Measurements from ENCODE around the gene ADRA2B.
A peak's percentile ranks its signal among the peaks of the same experiment; 100 is the strongest.
"Not testable (repeated sequence)": the region's sequence is repeated elsewhere in the genome, so short reads cannot be mapped to it uniquely, and the experiment has no call there.

ADRA2B gene

DNA sequence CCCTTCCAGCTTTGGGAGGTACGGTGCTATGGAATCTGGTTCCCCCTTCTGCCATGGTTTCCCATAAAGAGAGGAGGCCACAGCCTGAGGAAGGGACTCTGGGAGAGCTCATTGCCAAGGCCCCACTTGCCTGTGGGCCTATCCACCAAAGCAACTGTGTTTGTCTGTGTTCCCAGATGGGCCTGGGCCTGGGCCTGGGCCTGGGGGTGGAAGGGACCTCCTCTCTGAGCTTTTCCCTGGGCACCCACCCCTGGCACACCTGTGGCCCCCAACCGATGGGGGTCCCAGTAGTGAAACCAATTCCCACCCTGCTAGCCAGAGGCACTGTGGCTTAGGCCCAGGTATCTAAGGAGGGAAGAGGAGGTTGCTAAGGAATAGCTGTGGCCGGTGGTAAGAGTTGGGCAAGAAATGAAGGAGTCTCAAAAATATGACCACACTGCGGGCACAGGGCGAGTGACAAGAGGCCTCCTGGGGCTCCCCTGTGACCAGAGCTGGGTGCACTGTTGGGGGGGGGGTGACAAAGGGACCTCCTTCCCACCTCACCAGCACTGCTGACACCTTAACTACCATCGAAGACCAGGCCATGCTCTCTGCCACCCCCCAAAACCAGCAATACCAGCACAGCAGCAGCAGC is 33.8 kb upstream of the ADRA2B start:
- DNase-seq, result no peak

DNA sequence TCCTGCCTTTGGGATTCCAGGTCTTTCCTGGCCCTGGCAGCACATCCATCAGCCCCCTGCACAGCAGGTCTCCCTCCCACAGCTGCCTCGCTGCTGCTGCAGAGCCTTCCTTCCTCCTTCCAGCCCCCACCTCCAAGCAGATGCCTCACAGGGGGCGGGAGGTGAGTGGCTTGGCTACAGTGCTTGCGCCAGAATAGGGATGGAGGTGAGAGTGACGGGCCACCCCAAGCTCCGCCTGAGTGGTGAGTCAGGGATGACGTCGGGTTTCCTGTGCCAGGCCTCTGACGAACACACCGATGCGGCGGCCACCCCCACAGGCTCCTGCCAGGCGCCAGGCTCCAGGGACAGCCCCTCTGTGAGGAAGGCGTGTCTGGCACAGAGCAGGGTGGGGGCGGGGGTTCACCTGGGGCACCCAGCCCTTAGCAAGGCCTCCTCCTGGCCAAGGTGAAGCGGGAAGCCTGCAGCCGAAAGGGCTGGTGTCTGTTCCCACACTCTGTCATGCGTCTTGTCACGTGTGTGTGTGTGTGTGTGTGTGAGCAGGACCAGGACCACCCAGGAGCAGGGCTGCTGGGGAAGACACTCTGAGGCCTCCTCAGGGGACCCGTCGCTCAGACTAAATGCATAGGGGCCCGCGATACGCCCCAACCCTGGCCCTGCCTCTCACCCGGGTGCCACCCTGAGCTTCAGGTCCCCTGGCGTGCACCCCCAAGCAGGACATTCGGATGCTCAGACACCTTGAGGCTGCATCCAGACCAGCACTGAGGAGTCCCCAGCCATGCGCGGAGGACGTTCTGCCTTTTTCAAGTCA is 32.2 kb upstream of the ADRA2B start:
- DNase-seq, result peak; percentile 87 to 89

GRCh38 chr2:96147593-96148201 is 31.3 kb upstream of the ADRA2B start:
- peak in 1 of 2 donors; percentile 56 for DNase-seq

GRCh38 chr2:96146881-96147592 is 30.7 kb upstream of the ADRA2B start:
- no peak for DNase-seq

DNA sequence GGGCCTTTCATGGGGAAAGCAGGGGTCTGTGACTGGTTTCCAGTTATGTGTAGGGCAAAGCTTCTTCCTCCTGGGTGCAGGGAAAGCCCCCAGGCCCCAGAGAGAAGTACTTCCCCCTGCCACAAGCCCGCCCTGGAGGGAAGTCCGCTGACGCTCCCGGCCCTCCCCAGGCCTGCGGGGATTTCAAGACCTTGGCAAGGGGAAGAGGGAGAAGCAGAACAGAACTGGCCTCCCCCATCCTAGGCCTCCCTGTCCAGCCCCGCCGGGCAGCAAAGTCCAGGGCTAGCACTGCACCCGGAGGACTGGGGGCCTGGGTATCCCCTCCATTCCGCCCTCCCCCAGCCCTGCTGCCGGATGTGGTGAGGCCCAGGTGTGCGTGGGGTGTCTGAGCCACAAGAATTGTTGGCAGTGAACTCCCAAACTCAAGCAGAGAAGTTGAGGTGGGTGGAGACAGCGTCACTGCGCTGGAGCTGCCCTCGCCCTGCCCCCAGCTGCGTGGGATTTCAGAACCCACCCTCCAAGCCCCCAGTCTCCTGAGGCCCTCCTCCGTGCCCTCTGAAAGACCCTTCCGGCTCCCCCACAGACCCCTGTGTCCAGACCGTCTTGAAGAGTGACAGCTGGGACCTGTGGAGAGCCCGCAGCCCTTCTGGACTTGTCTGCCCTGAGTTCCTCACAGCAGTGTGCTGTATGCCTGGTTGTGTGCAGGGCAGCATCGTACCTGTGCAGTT is 29.9 kb upstream of the ADRA2B start:
- peak; percentile 93 to 98 for DNase-seq

DNA sequence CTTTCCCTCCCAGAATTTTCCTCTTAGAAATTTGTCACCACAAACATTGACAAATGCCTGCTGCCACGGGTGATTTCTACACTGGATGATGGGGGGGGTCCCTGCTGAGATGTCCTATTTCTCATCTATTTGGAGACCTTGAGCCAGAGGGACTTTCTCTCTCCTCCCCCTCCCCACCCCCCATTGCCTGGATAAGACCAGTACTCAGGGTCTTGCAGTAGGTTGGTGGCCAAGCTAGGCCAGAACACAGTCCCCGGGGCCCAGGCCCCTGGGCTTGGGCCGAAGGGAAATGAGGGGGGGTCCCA is 29.4 kb upstream of the ADRA2B start:
- DNase-seq, result peak; percentile 83 to 87

DNA sequence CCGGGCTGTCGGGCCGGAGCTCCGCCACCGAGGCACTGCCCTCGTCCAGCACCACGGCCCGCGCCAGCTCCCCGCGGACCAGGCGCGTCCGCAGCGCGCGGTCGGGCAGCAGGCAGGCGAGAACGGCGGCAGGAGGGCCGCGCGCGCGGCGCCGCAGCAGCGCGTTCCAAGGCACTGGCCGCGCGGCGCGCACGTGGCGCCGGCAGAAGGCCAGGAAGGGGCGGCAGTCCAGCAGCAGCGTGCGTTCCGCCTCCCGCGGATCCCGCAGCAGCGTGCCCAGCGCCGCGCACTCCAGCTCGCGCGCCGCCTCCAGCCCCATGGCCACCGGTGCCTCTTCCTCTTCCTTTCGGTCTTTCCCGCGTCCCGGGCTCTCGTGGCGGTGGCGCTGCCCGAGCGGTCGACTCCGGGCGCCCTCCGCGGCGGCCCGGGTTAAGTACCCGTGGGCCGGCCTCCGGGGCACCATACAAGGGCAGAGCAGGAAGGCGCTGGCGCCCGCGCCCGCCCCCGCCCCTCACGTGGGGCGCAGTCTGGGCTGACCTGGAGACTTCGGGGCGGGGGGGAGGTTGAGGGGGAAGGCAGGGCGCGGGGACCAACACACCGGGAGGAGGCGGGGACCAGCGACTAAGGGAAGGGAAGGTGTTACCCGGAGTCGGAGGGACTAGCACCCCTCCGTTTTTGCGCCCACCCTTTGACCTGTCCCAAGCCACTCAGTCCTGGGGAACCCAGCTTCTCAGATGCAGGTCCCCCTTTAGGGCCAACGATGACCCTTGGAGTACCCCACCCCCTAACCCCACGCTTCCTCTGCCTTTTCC is 28.9 kb upstream of the ADRA2B start, which contains the start of gene DUSP2:
Gene DUSP2, minus strand, starts transcription at position 405 of the 812 bp plus-strand sequence. Its CDS starts 86 bp downstream, at position 319.
- peak; percentile 94 for DNase-seq

GRCh38 chr2:96144481-96145035 is 28.2 kb upstream of the ADRA2B start:
- peak in 1 of 2 donors; percentile 29 for DNase-seq

GRCh38 chr2:96143848-96144480 is 27.6 kb upstream of the ADRA2B start:
- no peak for DNase-seq

DNA sequence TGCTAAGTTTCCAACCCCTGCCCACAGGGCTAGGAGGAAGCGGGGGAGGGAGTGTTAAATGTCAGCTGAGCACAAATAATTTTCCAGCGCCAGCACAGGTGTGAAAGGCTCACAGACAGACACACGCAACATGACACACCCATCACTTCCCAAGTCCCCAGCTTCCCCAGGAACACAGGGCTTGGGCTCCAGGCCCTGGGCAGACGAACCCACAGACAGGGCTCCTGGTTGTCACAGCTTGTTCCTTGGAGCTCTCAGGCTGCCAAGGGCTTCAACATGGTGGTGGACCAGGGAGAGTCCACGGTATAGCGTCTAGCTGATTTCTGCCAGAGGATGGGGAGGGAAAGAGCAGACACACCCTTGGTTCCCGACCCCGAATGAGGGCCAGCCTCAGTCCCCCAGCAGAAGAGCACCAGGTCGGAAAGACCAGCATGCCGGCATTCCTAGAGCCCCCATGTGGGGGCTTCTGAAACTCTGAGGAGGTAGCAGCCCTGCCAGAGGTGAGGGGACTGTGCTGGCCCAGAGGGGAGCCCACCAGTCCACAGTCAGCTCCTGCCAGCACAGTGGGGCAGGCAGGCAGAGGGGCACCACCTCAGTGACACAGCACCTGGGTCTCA is 27.0 kb upstream of the ADRA2B start:
- DNase-seq, result no peak

DNA sequence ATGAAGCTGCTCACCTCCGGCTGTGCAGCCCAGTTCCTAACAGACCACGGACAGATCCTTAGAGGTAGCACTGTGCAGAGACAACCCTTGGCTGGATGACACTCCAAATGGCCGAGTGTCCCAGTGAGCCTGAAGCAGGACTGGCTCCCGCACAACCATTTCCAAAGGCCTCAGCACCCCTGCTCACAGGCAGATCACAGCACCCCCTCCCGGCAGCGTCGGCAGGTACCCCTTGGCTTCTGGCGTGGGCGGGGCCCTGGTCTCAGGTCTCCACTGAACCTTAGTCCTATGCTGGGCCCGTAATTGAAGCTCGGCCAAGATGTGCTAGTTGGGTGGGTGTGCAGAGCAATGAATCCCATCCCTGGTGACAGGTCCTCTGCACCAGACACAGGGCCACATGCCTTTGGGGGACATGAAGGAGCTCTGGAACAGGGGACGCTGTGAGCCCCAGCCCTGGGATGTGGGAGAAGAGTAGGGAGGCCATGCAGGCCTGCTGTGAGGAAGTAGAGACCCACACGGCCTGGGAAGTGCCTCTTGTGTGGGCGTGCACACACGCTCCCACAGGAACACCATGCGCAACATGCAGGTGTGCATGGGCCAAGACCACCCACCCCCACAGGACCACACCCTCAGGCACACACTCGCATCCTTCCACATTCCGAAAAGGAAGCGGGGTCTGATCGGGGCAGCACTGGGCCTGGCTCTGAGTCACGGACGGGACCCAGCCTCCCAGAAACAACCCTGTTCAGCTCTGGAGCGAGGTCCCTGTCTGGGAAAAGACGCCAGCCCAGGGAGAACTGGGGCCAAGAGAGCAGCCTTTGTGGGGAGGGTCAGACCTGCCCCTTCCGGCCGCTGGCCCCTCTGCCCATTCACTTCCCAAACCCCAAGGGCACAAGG is 26.1 kb upstream of the ADRA2B start:
- no peak for DNase-seq

DNA sequence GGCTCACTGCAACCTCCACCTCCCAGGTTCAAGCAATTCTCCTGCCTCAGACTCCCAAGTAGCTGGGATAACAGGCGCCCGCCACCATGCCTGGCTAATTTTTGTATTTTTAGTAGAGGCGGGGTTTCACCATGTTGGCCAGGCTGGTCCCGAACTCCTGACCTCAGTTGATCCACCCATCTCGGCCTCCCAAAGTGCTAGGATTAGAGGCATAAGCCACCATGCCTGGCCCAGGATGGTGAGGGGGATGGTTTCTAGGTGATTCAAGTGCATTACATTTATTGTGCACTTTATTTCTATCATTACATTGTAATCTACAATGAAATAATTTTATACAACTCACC is 25.2 kb upstream of the ADRA2B start:
- not testable (repeated sequence) for DNase-seq

GRCh38 chr2:96140941-96141623 is 24.7 kb upstream of the ADRA2B start:
- no peak for DNase-seq

GRCh38 chr2:96139181-96139758 is 22.9 kb upstream of the ADRA2B start:
- DNase-seq, result no peak

GRCh38 chr2:96138179-96139145 is 22.1 kb upstream of the ADRA2B start, which contains the start of gene ASTL:
Gene ASTL (minus strand): TSS chr2:96138502. CDS start chr2:96138436, 66 bp downstream.
- DNase-seq, result peak in 1 of 2 donors; percentile 27

DNA sequence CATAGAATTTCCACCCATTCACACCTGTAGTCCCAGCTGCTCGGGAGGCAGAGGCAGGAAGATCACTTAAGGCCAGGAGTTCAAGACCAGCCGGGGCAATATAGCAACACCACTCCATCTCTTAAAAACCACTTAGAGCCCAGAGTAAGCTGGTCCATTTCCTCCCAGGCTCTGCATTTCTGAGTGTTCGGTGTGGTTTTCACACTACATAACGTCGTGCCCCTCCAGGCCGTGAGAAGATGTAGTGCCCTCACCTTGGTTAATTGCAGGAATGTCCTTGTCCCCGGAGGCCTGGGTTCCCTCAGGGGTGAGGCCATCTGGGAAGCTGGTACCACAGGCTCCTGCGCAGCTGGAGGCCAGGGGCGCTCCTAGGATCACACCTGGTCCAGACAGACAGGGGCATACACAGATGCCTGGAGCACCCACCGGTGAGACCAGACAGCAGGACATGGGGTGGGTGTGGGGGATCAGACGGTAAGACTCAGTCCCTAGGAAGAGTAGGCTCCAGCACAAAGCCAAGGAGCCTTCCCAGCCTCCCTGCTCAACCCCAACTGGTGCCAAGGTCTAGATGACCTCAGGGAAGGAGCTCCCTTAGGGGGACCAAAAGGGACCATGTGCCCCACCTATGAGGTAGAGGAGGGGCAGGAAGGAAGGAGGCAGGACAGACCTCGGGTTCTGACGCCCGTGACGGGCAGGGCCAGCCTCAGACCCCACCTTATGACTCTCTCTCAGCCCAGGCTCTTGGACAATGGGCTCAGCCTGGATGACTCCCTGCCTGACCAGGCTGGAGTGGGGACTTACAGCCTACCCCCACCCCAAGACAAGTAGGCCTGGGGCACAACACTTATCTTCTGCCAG is 21.2 kb upstream of the ADRA2B start:
- no peak for DNase-seq

Measured in inflammatory macrophage treated with lipopolysaccharide for 1 hour (primary cell).